PC-9 (cell line): Measurements from ENCODE around the gene PYGB. TPM values are rescaled to one million over a fixed set of nuclear protein-coding genes. Genes with fewer than 3 reads are reported as not detected.

Experiments
- BruUV-seq: library from RNA; stranded (reverse); fragments of 400-500 nt; replicated peaks from 2 replicates; lab custom pipeline; 2021; lab: Mats Ljungman, UMichigan
- CTCF ChIA-PET: fragments of 300-600 bp; sonication (Branson Sonifier 250); formaldehyde crosslinking; loops from one replicate; lab custom pipeline; 2022; ENCODE audit warnings: antibody characterized with exemption; lab: Charles Lee
- POLR2A ChIA-PET: fragments of 300-600 bp; sonication (Branson Sonifier 250); formaldehyde crosslinking; loops from one replicate; lab custom pipeline; 2022; ENCODE audit warnings: antibody characterized with exemption; ENCODE audit not compliant: unreplicated experiment; lab: Charles Lee
- DNase-seq, 2 experiments: peaks; one replicate each; pipeline versions ENCODE4 v3.0.0 to v3.0.0-alpha.2; 2015 to 2022; ENCODE audit warnings: mixed read lengths in 1 of 2
- H2AFZ ChIP-seq: fragments of 200-600 bp; sonication (generic); 2 replicates; pipeline ENCODE4 v1.8.1; 2017; ENCODE audit warnings: antibody characterized with exemption
- H3F3A ChIP-seq: fragments of 200-600 bp; sonication (generic); 2 replicates; pipeline ENCODE4 v1.8.1; 2017; ENCODE audit warnings: antibody characterized with exemption, mild to moderate bottlenecking, low read depth; ENCODE audit not compliant: insufficient read depth
- H3K27ac ChIP-seq: fragments of 200-600 bp; sonication (generic); 2 replicates; pipeline ENCODE4 v1.6.1; 2016; ENCODE audit warnings: mixed run types
- H3K27me3 ChIP-seq: fragments of 200-600 bp; sonication (generic); 2 replicates; pipeline ENCODE4 v1.6.1; 2016; ENCODE audit warnings: low read depth, mixed run types; ENCODE audit not compliant: insufficient read depth
- H3K36me3 ChIP-seq: fragments of 200-600 bp; sonication (generic); 2 replicates; pipeline ENCODE4 v1.6.1; 2016; ENCODE audit warnings: low read depth, mixed run types
- H3K4me1 ChIP-seq: fragments of 200-600 bp; sonication (generic); replicated peaks from 2 replicates; pipeline ENCODE4 v1.6.1; 2016; ENCODE audit warnings: mixed run types; ENCODE audit not compliant: insufficient read depth
- H3K4me2 ChIP-seq: fragments of 200-600 bp; sonication (generic); 2 replicates; pipeline ENCODE4 v1.6.1; 2017; ENCODE audit warnings: mixed run types
- H3K4me3 ChIP-seq: fragments of 200-600 bp; sonication (generic); 2 replicates; pipeline ENCODE4 v1.6.1; 2016; ENCODE audit warnings: mixed run types
- H3K79me2 ChIP-seq: fragments of 200-600 bp; sonication (generic); 2 replicates; pipeline ENCODE4 v1.6.1; 2017; ENCODE audit warnings: low read depth, mixed run types
- H3K9me2 ChIP-seq: fragments of 200-600 bp; sonication (generic); 2 replicates; pipeline ENCODE4 v1.8.1; 2017; ENCODE audit warnings: mild to moderate bottlenecking; ENCODE audit not compliant: insufficient read depth
- H3K9me3 ChIP-seq: fragments of 200-600 bp; sonication (generic); 2 replicates; pipeline ENCODE4 v1.8.1; 2016; ENCODE audit warnings: low read depth; ENCODE audit not compliant: insufficient read depth
- H4K20me1 ChIP-seq: fragments of 200-600 bp; sonication (generic); 2 replicates; pipeline ENCODE4 v1.8.1; 2017; ENCODE audit not compliant: insufficient read depth
- EZH2 ChIP-seq: fragments of 200-600 bp; sonication (generic); IDR thresholded peaks from 2 replicates; pipeline ENCODE4 v1.8.0; 2017; ENCODE audit warnings: antibody characterized with exemption, low read depth
- intact Hi-C: fragments of 100-400 bp; cut with micrococcal nuclease; formaldehyde crosslinking; loops from one replicate; pipeline ENCODE4 v1.10.0; 2022; ENCODE audit not compliant: unreplicated experiment
- total RNA-seq: library from RNA; stranded (reverse); gene quantifications from 2 replicates; pipeline ENCODE4 v1.2.3, GENCODE V29; 2021
- TF ChIP-seq, protein P1 (sequence below): fragments of 200-600 bp; sonication (generic); conservative IDR thresholded peaks from 2 replicates; pipeline ENCODE4 v1.6.1; 2017; ENCODE audit warnings: mixed run types, antibody characterized with exemption, mild to moderate bottlenecking, moderate library complexity

The PYGB gene
- total RNA-seq, 1 experiment from 2014 or later = 133 TPM

DNA sequence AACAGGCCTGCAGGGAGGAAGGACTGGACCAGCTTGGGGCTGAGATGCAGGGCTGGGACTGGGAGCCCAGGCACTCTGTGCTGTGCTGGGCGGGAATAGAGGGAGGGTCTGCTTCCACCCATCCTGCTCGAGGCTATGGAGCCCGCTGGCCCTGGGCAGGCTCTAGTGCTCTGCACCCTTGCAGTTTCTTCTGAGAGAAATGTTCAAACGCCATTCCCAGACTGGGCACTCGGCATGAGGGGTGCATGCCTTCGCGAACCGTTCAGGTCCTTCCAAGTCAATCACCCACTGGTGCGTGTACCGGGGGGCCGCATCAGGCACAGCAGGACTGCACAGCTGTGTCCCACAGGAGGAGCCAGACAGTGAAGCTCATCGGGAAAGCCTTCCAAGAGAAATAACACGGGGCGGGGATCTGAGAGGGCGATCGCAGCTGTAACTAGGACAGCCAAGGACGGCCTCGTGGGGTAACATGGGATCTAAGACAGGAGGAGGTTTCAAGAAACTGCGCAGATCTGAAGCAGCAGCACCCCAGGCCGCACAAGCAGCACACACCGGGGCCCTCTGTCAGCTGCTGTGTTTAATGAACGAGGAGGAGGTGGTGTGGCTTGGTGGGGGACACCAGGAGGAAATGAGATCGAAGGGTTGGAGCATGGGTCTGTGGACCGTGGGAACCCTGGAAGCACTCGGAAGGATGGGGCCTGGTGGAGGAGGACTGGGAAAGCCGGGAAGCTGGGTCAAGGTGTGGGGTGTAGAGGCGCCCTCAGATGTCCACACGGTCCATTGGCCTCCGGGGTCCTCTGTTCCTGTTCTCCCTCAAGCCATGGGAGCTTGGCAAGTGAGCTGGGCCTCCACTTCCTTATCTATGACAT is 26.1 kb upstream of the PYGB start:
- intact Hi-C loops = no loop called here
- 0 out of 2 replicates have a peak, but pooled peaks cover 4% of the 10 kb centered on the region for H3K36me3 ChIP-seq
- H3K4me2 ChIP-seq = peak overlapping the region; percentile 65
- CTCF ChIA-PET = interaction anchor here (1.6 to 2.0 kb wide), 2 partner anchors 11 to 33 kb away, joined by 3 to 7 read pairs; no protein-coding TSS in a partner anchor
- peak overlapping the region; percentile 97 for H3K27ac ChIP-seq
- no peaks in the 10 kb centered on the region for H3K9me3 ChIP-seq
- DNase-seq = no peak
- no peak for TF ChIP-seq EZH2
- TF ChIP-seq, protein P1, sequence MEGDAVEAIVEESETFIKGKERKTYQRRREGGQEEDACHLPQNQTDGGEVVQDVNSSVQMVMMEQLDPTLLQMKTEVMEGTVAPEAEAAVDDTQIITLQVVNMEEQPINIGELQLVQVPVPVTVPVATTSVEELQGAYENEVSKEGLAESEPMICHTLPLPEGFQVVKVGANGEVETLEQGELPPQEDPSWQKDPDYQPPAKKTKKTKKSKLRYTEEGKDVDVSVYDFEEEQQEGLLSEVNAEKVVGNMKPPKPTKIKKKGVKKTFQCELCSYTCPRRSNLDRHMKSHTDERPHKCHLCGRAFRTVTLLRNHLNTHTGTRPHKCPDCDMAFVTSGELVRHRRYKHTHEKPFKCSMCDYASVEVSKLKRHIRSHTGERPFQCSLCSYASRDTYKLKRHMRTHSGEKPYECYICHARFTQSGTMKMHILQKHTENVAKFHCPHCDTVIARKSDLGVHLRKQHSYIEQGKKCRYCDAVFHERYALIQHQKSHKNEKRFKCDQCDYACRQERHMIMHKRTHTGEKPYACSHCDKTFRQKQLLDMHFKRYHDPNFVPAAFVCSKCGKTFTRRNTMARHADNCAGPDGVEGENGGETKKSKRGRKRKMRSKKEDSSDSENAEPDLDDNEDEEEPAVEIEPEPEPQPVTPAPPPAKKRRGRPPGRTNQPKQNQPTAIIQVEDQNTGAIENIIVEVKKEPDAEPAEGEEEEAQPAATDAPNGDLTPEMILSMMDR = no peak
- H3K4me1 ChIP-seq = peaks cover 41% of the 10 kb centered on the region
- no peak overlapping the region for H2AFZ ChIP-seq
- no peak overlapping the region for H3K4me3 ChIP-seq
- peaks cover 28% of the 10 kb centered on the region for H3F3A ChIP-seq
- no TSS peak for BruUV-seq
- POLR2A ChIA-PET = interaction anchor here (1.6 to 1.7 kb wide), 2 partner anchors 26 to 31 kb away, joined by 5 to 16 read pairs; partner anchors contain the start of gene PYGB
- peaks cover 16% of the 10 kb centered on the region for H3K79me2 ChIP-seq
- no peaks in the 10 kb centered on the region for H3K27me3 ChIP-seq
- no peaks in the 10 kb centered on the region for H4K20me1 ChIP-seq
- H3K9me2 ChIP-seq = no peaks in the 10 kb centered on the region

DNA sequence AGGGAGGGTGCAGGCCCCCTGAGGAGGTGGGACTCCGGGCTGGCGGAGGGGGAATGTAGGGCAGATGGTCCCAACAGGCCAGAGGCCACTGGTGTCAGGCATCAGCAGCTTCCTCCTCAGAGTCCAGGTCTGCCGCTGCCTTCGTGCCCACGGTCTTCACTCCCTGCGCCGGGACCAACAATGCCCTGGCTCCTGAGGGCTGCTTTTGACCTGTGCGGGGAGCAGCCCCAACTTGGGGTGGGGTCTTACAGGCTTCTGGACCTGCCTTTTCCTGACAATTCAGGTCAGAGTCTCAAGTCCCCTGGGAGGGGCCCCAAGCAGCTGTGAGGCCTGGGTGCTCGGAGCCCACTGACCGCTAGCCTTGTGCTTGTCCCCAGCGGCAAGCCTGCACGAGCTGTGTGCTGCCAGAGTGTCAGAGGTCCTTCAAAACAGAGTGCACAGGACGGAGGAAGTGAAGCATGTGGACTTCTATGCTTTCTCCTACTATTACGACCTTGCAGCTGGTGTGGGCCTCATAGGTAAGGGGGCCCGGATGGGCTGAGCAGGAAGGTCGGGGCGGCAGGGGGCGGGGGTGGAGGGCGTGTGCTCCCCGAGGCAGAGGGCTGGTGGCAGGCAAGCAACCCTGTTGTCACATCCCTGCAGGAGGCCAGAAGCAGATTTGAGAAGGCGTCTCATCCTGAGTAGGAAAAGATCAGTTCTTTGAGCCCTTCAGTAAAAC is 25.3 kb upstream of the PYGB start:
- intact Hi-C loops = no loop called here
- no peaks in the 10 kb centered on the region for H3K9me3 ChIP-seq
- H3K4me2 ChIP-seq = peak overlapping the region; percentile 65
- H4K20me1 ChIP-seq = no peaks in the 10 kb centered on the region
- ChIA-PET POLR2A (interaction anchor here (0.7 to 1.7 kb wide), 3 partner anchors 25 to 310 kb away, joined by 4 to 16 read pairs (median 5); partner anchors contain the start of gene PYGB), CTCF (interaction anchor here (0.5 to 1.6 kb wide), 6 partner anchors 12 to 169 kb away, joined by 3 to 22 read pairs (median 3); partner anchors contain the start of gene PYGB)
- H3K79me2 ChIP-seq = peaks cover 16% of the 10 kb centered on the region
- DNase-seq = no peak
- no peak overlapping the region for H2AFZ ChIP-seq
- peak overlapping the region; percentile 97 for H3K27ac ChIP-seq
- no peak for TF ChIP-seq EZH2
- H3K9me2 ChIP-seq = no peaks in the 10 kb centered on the region
- no peaks in the 10 kb centered on the region for H3K27me3 ChIP-seq
- no peaks in the 10 kb centered on the region for H3K36me3 ChIP-seq
- H3K4me1 ChIP-seq = peaks cover 49% of the 10 kb centered on the region
- H3K4me3 ChIP-seq = no peak overlapping the region
- peaks cover 35% of the 10 kb centered on the region for H3F3A ChIP-seq
- no TSS peak for BruUV-seq

DNA sequence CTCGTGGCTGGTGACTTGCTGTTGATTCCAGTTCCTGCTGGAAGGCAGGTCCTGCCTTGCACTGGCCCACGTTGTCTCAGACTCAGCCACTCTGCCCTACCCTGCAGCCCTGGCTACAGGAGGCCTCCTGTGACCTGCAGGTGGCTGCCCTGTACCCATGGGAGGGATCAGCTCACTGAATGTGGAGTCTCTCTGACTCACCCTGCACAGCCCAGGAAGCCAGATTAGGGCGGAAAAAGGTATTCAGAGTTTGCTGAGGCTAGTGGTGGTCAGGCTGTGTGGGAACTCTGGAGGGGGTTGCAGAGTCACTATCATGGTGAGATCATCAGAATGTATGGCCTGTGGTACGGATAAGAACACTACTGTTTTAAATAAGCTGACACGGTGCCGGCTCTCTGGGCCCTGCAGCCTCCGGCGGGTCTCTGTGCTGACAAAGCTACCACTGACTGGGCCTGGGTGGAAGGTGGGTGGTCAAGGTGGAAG is 24.7 kb upstream of the PYGB start:
- peaks cover 52% of the 10 kb centered on the region for H3K4me1 ChIP-seq
- no peaks in the 10 kb centered on the region for H3K9me3 ChIP-seq
- peak overlapping the region; percentile 20; the same call in 1 of the 2 replicates for H3K4me3 ChIP-seq
- H3K27ac ChIP-seq = peak overlapping the region; percentile 97
- peak overlapping the region; percentile 65 for H3K4me2 ChIP-seq
- TF ChIP-seq, protein P1 = peak; percentile 45; the same call in 1 of the 2 replicates
- TF ChIP-seq EZH2 = no peak
- H3K79me2 ChIP-seq = peaks cover 16% of the 10 kb centered on the region
- no peaks in the 10 kb centered on the region for H3K27me3 ChIP-seq
- DNase-seq = peak; percentile 92 to 98
- intact Hi-C loops = no loop called here
- BruUV-seq = no TSS peak
- H3K9me2 ChIP-seq = no peaks in the 10 kb centered on the region
- peaks cover 38% of the 10 kb centered on the region for H3F3A ChIP-seq
- POLR2A ChIA-PET = interaction anchor here (0.6 to 1.7 kb wide), 6 partner anchors 10 to 310 kb away, joined by 4 to 18 read pairs (median 5); partner anchors contain the start of genes ENTPD6 and PYGB
- no peaks in the 10 kb centered on the region for H3K36me3 ChIP-seq
- H2AFZ ChIP-seq = no peak overlapping the region
- no peaks in the 10 kb centered on the region for H4K20me1 ChIP-seq
- CTCF ChIA-PET = interaction anchor here (0.5 to 1.6 kb wide), 11 partner anchors 9 to 316 kb away, joined by 3 to 22 read pairs (median 3); partner anchors contain the start of gene PYGB
